ENCODE measurements around the gene TRIM40.

- no peak for TF ChIP-seq CTCF (IDR thresholded peaks at IDR 0.05; ENCODE audit: low read depth, low read length)
- TF ChIP-seq POLR2A (IDR thresholded peaks at IDR 0.05; ENCODE audit: extremely low read depth, insufficient read length) = no peak
- no peak for TF ChIP-seq MYC (IDR thresholded peaks at IDR 0.05; ENCODE audit: low read depth, low read length)
Observed at GRCh38 chr6:30129265-30130178, 6.4 kb upstream of the TRIM40 start.
